HCT116 (cell line): ENCODE results near the gene CACNA1C.

Experiments
- CTCF ChIP-seq, 3 experiments: fragments of 200-600 bp in 1 of 3; sonication (generic) in 1 of 3; IDR thresholded peaks in 2 of 3; conservative IDR thresholded peaks in 1 of 3; 2 replicates each; pipeline ENCODE4 v1.5.1; 2012 to 2017; ENCODE audit warnings: low read depth in 2 of 3, low read length in 2 of 3, antibody characterized with exemption in 1 of 3, borderline replicate concordance in 1 of 3, control low read depth in 1 of 3, mild to moderate bottlenecking in 1 of 3, mixed read lengths in 1 of 3, mixed run types in 1 of 3, moderate library complexity in 1 of 3; ENCODE audit not compliant: insufficient read depth in 1 of 3
- EZH2 ChIP-seq: fragments of 200-600 bp; sonication (generic); IDR thresholded peaks from 2 replicates; pipeline ENCODE4 v1.6.1; 2017; ENCODE audit warnings: antibody characterized with exemption, mixed run types
- EZH2phosphoT487 ChIP-seq: fragments of 200-600 bp; IDR thresholded peaks from 2 replicates; pipeline ENCODE4 v1.6.1; 2018; ENCODE audit warnings: antibody characterized with exemption, borderline replicate concordance
- POLR2A ChIP-seq: IDR thresholded peaks from 2 replicates; pipeline ENCODE4 v1.7.0; 2011; ENCODE audit warnings: borderline replicate concordance; ENCODE audit not compliant: insufficient read depth, insufficient read length; ENCODE audit errors: extremely low read depth
- POLR2AphosphoS5 ChIP-seq: IDR thresholded peaks from 2 replicates; pipeline ENCODE4 v1.6.1; 2011; ENCODE audit warnings: mild to moderate bottlenecking, low read depth, low read length, moderate library complexity
- RAD21 ChIP-seq: IDR thresholded peaks from 2 replicates; pipeline ENCODE4 v1.6.1; 2012; ENCODE audit warnings: low read depth, mild to moderate bottlenecking
- REST ChIP-seq: IDR thresholded peaks from 2 replicates; pipeline ENCODE4 v1.6.1; 2012; ENCODE audit warnings: low read depth

GRCh38 chr12:2240984-2241383, 188.2 kb downstream of the CACNA1C start:
- TF ChIP-seq POLR2A, result no peak
- TF ChIP-seq RAD21, result no peak
- TF ChIP-seq REST, result no peak
- no peak for TF ChIP-seq POLR2AphosphoS5
- TF ChIP-seq EZH2, result no peak
- TF ChIP-seq EZH2phosphoT487, result no peak
- TF ChIP-seq CTCF (IDR thresholded peaks at IDR 0.05 in 2 of 3, conservative IDR thresholded peaks at IDR 0.05 in 1 of 3; ENCODE audit: borderline replicate concordance in 1 of 3, insufficient read depth in 1 of 3, low read depth in 2 of 3, low read length in 2 of 3), result no peak
